NB4 (cell line): ENCODE data around the gene SPEM3.

Source experiments
- POLR2A ChIP-seq: IDR thresholded peaks from 2 replicates; pipeline ENCODE4 v1.6.1; 2011; ENCODE audit warnings: mild to moderate bottlenecking; ENCODE audit not compliant: insufficient read length; ENCODE audit errors: extremely low read depth
- TF ChIP-seq, protein P1 (sequence below): IDR thresholded peaks from one replicate; pipeline ENCODE4 v1.5.1; 2012; ENCODE audit warnings: low read depth, low read length
- TF ChIP-seq, protein P2 (sequence below): IDR thresholded peaks from 2 replicates; pipeline ENCODE4 v1.6.1; 2011; ENCODE audit warnings: low read depth, low read length

DNA sequence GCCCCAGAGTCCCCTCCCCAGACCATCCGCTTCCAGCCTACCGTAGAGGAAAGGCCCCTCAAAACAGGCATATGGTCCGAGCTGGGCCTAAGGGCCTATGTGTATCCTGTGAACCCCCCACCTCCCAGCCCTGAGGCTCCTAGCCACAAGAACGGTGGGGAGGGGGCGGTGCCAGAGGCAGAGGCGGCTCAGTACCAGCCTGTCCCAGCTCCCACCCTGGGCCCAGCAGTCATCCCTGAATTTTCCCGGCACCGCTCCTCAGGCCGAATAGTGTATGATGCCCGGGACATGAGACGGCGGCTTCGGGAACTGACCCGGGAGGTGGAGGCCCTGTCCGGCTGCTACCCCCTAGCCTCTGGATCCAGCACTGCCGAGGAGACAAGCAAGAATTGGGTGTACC lies 7.5 kb upstream of the SPEM3 start:
- TF ChIP-seq, protein P1, sequence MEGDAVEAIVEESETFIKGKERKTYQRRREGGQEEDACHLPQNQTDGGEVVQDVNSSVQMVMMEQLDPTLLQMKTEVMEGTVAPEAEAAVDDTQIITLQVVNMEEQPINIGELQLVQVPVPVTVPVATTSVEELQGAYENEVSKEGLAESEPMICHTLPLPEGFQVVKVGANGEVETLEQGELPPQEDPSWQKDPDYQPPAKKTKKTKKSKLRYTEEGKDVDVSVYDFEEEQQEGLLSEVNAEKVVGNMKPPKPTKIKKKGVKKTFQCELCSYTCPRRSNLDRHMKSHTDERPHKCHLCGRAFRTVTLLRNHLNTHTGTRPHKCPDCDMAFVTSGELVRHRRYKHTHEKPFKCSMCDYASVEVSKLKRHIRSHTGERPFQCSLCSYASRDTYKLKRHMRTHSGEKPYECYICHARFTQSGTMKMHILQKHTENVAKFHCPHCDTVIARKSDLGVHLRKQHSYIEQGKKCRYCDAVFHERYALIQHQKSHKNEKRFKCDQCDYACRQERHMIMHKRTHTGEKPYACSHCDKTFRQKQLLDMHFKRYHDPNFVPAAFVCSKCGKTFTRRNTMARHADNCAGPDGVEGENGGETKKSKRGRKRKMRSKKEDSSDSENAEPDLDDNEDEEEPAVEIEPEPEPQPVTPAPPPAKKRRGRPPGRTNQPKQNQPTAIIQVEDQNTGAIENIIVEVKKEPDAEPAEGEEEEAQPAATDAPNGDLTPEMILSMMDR = no peak
- TF ChIP-seq POLR2A = no peak
- TF ChIP-seq, protein P2, sequence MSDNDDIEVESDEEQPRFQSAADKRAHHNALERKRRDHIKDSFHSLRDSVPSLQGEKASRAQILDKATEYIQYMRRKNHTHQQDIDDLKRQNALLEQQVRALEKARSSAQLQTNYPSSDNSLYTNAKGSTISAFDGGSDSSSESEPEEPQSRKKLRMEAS = no peak
